Colonic mucosa (tissue), 4 donors: ENCODE results near the gene SENP2. TPM values are rescaled to one million over a fixed set of nuclear protein-coding genes. Genes with fewer than 3 reads are reported as not detected.
"Not testable (repeated sequence)": the region's sequence is repeated elsewhere in the genome, so short reads cannot be mapped to it uniquely, and the experiment has no call there.

Experiments used
- DNase-seq: peaks from one replicate; pipeline ENCODE4 v3.0.0-alpha.2; 2020
- H3K27ac ChIP-seq: fragments of 200-600 bp; one replicate; pipeline ENCODE4 v1.8.0; 2021
- H3K27me3 ChIP-seq: fragments of 200-600 bp; one replicate; pipeline ENCODE4 v1.8.0; 2021
- H3K36me3 ChIP-seq: fragments of 200-600 bp; one replicate; pipeline ENCODE4 v1.8.0; 2021
- H3K4me1 ChIP-seq: fragments of 200-600 bp; one replicate; pipeline ENCODE4 v1.8.0; 2021; ENCODE audit warnings: mild to moderate bottlenecking
- H3K4me3 ChIP-seq: fragments of 200-600 bp; one replicate; pipeline ENCODE4 v1.8.0; 2021
- H3K9ac ChIP-seq, 2 donors: one replicate each; pipeline ENCODE4 v1.7.0; 2013; ENCODE audit warnings: control low read depth in 2 of 2, low read depth in 2 of 2, low read length in 2 of 2
- H3K9me3 ChIP-seq: fragments of 200-600 bp; one replicate; pipeline ENCODE4 v1.8.0; 2021
- CTCF ChIP-seq: fragments of 200-600 bp; IDR thresholded peaks from one replicate; pipeline ENCODE4 v1.8.0; 2022; ENCODE audit warnings: antibody characterized with exemption, mild to moderate bottlenecking
- intact Hi-C: fragments of 100-400 bp; cut with DNase I; formaldehyde crosslinking; loops from one replicate; pipeline ENCODE4 v1.14.1; 2022
- total RNA-seq, 2 donors: library from RNA; stranded (reverse); fragmentation: NEBNext Ultra II Directional in 1 of 2; extraction: Animal tissue kit (Norgen Biotek cat#: 25700) in 1 of 2; gene quantifications; one replicate each; pipeline ENCODE4 v1.2.1, GENCODE V29; 2021
- donor health status: healthy.
- donor health status: DM: no; HTN: no; CAD: no.
- donor health status: DM: no; HTN: no; CAD: no.

Gene SENP2
- total RNA-seq, 2 donors from 2014 or later, result 28.6 to 30.3 TPM

GRCh38 chr3:185631108-185631507, 45.0 kb downstream of the SENP2 start:
- Histone ChIP-seq H3K27ac (no peak overlapping the region), H3K4me1 (peaks cover 14% of the 10 kb centered on the region), H3K9me3 (no peaks in the 10 kb centered on the region), H3K27me3 (no peaks in the 10 kb centered on the region), H3K4me3 (no peak overlapping the region), H3K9ac (no peak overlapping the region), H3K36me3 (no peaks in the 10 kb centered on the region)
- no peak for TF ChIP-seq CTCF
- intact Hi-C loops, result no loop called here
- DNase-seq, result no peak

GRCh38 chr3:185631508-185632206, 45.6 kb downstream of the SENP2 start:
- H3K9ac ChIP-seq, result no peak overlapping the region
- H3K36me3 ChIP-seq, result no peaks in the 10 kb centered on the region
- no peaks in the 10 kb centered on the region for H3K27me3 ChIP-seq
- no peak overlapping the region for H3K27ac ChIP-seq
- peaks cover 14% of the 10 kb centered on the region for H3K4me1 ChIP-seq
- DNase-seq, result no peak
- no peak for TF ChIP-seq CTCF
- H3K9me3 ChIP-seq, result no peaks in the 10 kb centered on the region
- intact Hi-C loops, result no loop called here
- no peak overlapping the region for H3K4me3 ChIP-seq

- H3K36me3 ChIP-seq, result no peaks in the 10 kb centered on the region
- H3K4me1 ChIP-seq, result peaks cover 14% of the 10 kb centered on the region
- H3K9ac ChIP-seq, result no peak overlapping the region
- no peak overlapping the region for H3K27ac ChIP-seq
- DNase-seq, result no peak
- H3K27me3 ChIP-seq, result no peaks in the 10 kb centered on the region
- intact Hi-C loops, result no loop called here
- no peaks in the 10 kb centered on the region for H3K9me3 ChIP-seq
- no peak for TF ChIP-seq CTCF
- H3K4me3 ChIP-seq, result no peak overlapping the region
Observed at GRCh38 chr3:185632996-185633395, 46.9 kb downstream of the SENP2 start.

- H3K9me3 ChIP-seq, result no peaks in the 10 kb centered on the region
- no peaks in the 10 kb centered on the region for H3K36me3 ChIP-seq
- no peaks in the 10 kb centered on the region for H3K27me3 ChIP-seq
- no peak overlapping the region for H3K4me3 ChIP-seq
- intact Hi-C loops, result no loop called here
- no peak overlapping the region for H3K27ac ChIP-seq
- H3K4me1 ChIP-seq, result no peaks in the 10 kb centered on the region
- no peak for DNase-seq
- no peak overlapping the region for H3K9ac ChIP-seq
- TF ChIP-seq CTCF, result no peak
Observed at GRCh38 chr3:185637388-185637787, 51.3 kb downstream of the SENP2 start.

- intact Hi-C loops, result not testable (repeated sequence)
Observed at GRCh38 chr3:185638651-185639050, 52.6 kb downstream of the SENP2 start.

GRCh38 chr3:185639632-185640206, 53.6 kb downstream of the SENP2 start:
- Histone ChIP-seq H3K36me3 (no peaks in the 10 kb centered on the region), H3K9ac (no peak overlapping the region), H3K9me3 (no peaks in the 10 kb centered on the region), H3K27ac (no peak overlapping the region), H3K4me3 (no peak overlapping the region), H3K27me3 (no peaks in the 10 kb centered on the region), H3K4me1 (no peaks in the 10 kb centered on the region)
- intact Hi-C loops, result no loop called here
- TF ChIP-seq CTCF, result no peak
- no peak for DNase-seq

More at GRCh38 chr3:185638651-185639050, 52.6 kb downstream of the SENP2 start:
- H3K9ac ChIP-seq, H3K27ac ChIP-seq, H3K4me3 ChIP-seq, DNase-seq, H3K4me1 ChIP-seq, H3K36me3 ChIP-seq, H3K9me3 ChIP-seq, H3K27me3 ChIP-seq: not testable (repeated sequence)
